HepG2 (cell line): ENCODE data around the gene SOX12. TPM values are rescaled to one million over a fixed set of nuclear protein-coding genes. Genes with fewer than 3 reads are reported as not detected.

Source experiments
- E2F5 ChIP-seq: sonication (generic); formaldehyde crosslinking; conservative IDR thresholded peaks from 2 replicates; pipeline ENCODE4 v1.4.0; 2020; ENCODE audit warnings: missing genetic modification reagents
- HHEX ChIP-seq: IDR thresholded peaks from 2 replicates; pipeline ENCODE4 v1.6.1; 2016; ENCODE audit warnings: control low read depth
- HOXD1 ChIP-seq: sonication (generic); formaldehyde crosslinking; IDR thresholded peaks from 2 replicates; pipeline ENCODE4 v1.5.0; 2020; ENCODE audit warnings: missing genetic modification reagents
- JUNB ChIP-seq: sonication (generic); formaldehyde crosslinking; IDR thresholded peaks from 2 replicates; pipeline ENCODE4 v1.8.0; 2022; ENCODE audit warnings: missing genetic modification reagents, mild to moderate bottlenecking, borderline replicate concordance
- KDM2A ChIP-seq: sonication (generic); formaldehyde crosslinking; IDR thresholded peaks from 2 replicates; pipeline ENCODE4 v1.4.0; 2020; ENCODE audit warnings: low read depth, missing genetic modification reagents, borderline replicate concordance
- NCOA1 ChIP-seq: sonication (generic); formaldehyde crosslinking; IDR thresholded peaks from 2 replicates; pipeline ENCODE4 v1.9.0; 2021; ENCODE audit warnings: missing genetic modification reagents
- NCOR1 ChIP-seq: fragments of 200-600 bp; sonication (generic); IDR thresholded peaks from 2 replicates; pipeline ENCODE4 v1.7.0; 2017; ENCODE audit warnings: antibody characterized with exemption, low read length, borderline replicate concordance
- NFATC3 ChIP-seq: sonication (generic); formaldehyde crosslinking; IDR thresholded peaks from 2 replicates; pipeline ENCODE4 v1.5.1; 2020; ENCODE audit warnings: mild to moderate bottlenecking, missing genetic modification reagents
- NFRKB ChIP-seq: fragments of 450-650 bp; IDR thresholded peaks from 2 replicates; pipeline ENCODE4 v1.6.1; 2017
- PBX3 ChIP-seq: sonication (generic); formaldehyde crosslinking; IDR thresholded peaks from 2 replicates; pipeline ENCODE4 v1.8.1; 2023; ENCODE audit warnings: missing genetic modification reagents, inconsistent platforms, borderline replicate concordance
- TBX3 ChIP-seq: fragments of 450-650 bp; IDR thresholded peaks from 2 replicates; pipeline ENCODE4 v1.6.1; 2017; ENCODE audit warnings: antibody characterized with exemption, mild to moderate bottlenecking, inconsistent platforms, borderline replicate concordance
- ZNF160 ChIP-seq: sonication (generic); formaldehyde crosslinking; IDR thresholded peaks from 2 replicates; pipeline ENCODE4 v1.8.0; 2022; ENCODE audit warnings: mild to moderate bottlenecking, inconsistent platforms, missing genetic modification reagents
- ZNF383 ChIP-seq: sonication (generic); formaldehyde crosslinking; IDR thresholded peaks from 2 replicates; pipeline ENCODE4 v1.4.0; 2020; ENCODE audit warnings: missing genetic modification reagents, mild to moderate bottlenecking, borderline replicate concordance
- ZNF547 ChIP-seq: sonication (generic); formaldehyde crosslinking; IDR thresholded peaks from 2 replicates; pipeline ENCODE4 v1.5.1; 2020; ENCODE audit warnings: mild to moderate bottlenecking, missing genetic modification reagents
- ZNF570 ChIP-seq: sonication (generic); formaldehyde crosslinking; IDR thresholded peaks from 2 replicates; pipeline ENCODE4 v1.4.0; 2020; ENCODE audit warnings: mild to moderate bottlenecking, missing genetic modification reagents, borderline replicate concordance
- ZNF609 ChIP-seq: sonication (generic); formaldehyde crosslinking; IDR thresholded peaks from 2 replicates; pipeline ENCODE4 v1.4.0; 2020; ENCODE audit warnings: mild to moderate bottlenecking, missing genetic modification reagents, borderline replicate concordance
- ZSCAN30 ChIP-seq: sonication (generic); formaldehyde crosslinking; IDR thresholded peaks from 2 replicates; pipeline ENCODE4 v1.5.0; 2020; ENCODE audit warnings: mild to moderate bottlenecking, missing genetic modification reagents
- polyA plus RNA-seq, 8 experiments: library from polyadenylated mRNA; depleted of rRNA in 3 of 8; stranded (reverse) in 7 of 8; unstranded in 1 of 8; fragments of >200 nt; fragmentation: Illumina TruSeq in 4 of 8; extraction: Trizol in 4 of 8; gene quantifications; 2 replicates each; pipeline versions ENCODE4 v1.2.1 to v1.2.3, GENCODE V29; 2011 to 2016; ENCODE audit warnings: low read depth in 4 of 8, missing spikeins in 1 of 8, mixed read lengths in 1 of 8; ENCODE audit not compliant: insufficient read depth in 1 of 8
- total RNA-seq, 5 experiments: library from RNA; depleted of rRNA; stranded (reverse); fragments of >200 nt; fragmentation: Illumina TruSeq; extraction: Trizol; gene quantifications; 2 replicates each; pipeline ENCODE4 v1.2.3, GENCODE V29; 2016; ENCODE audit warnings: low read depth in 1 of 5
- TF ChIP-seq, protein P1 (sequence below): sonication (generic); formaldehyde crosslinking; conservative IDR thresholded peaks from 2 replicates; pipeline ENCODE4 v1.8.0; 2022; ENCODE audit warnings: mild to moderate bottlenecking, moderate library complexity, missing genetic modification reagents
- TF ChIP-seq, protein P2 (sequence below): sonication (generic); formaldehyde crosslinking; IDR thresholded peaks from 2 replicates; pipeline ENCODE4 v1.5.1; 2020; ENCODE audit warnings: mild to moderate bottlenecking, missing genetic modification reagents, borderline replicate concordance

The SOX12 gene
- total and polyA plus RNA-seq, 2 of the 13 experiments (the other 11 are each of a cell fraction or from before 2014, with no cell fraction given) = 10.0 to 18.7 TPM

DNA sequence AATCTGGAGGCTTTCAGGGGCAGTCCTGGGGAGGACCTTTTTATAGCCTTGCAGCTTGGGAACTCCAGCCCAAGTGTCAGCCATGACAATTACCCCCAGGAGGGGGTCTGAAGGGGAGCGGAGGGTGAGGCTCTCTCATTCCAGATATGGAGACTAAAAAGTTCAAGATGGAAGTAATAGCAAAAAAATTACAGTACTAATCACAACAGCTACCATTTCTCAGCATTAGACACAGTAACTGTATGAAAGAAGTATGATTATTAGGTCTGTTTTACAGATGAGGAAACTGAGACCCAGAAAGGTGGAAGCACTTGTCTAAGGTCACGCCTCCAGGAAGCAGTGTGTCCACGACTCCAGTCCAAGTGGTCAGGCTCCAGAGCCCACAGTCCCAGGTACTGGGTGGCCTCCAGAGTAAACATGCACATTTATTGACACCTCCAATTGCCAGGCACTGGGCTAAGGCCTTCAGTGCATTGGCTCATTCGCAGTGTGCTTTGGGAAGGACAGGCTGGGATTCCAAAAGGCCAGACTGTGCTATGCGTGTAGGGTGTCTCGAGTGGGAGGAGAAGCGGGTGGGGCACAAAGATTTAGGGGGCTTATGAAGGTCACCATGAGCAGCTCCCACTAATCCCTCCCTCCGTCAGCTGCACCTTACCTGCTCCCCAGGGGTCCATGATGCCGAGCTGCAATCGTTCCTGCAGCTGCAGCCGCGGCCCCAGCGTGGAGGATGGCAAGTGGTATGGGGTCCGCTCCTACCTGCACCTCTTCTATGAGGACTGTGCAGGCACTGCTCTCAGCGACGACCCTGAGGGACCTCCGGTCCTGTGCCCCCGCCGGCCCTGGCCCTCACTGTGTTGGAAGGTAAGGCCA, 23.9 kb downstream of the SOX12 start (continued):
- TF ChIP-seq ZSCAN30 (no peak), PBX3 (no peak), NCOA1 (CRISPR knock-in tag) (no peak), TBX3 (peak; percentile 59; the same call in 1 of the 2 replicates), NFRKB (no peak), ZNF383 (CRISPR knock-in tag) (no peak), HOXD1 (CRISPR knock-in tag) (peak; percentile 58; the same call in 1 of the 2 replicates), ZNF547 (CRISPR knock-in tag) (no peak), E2F5 (CRISPR knock-in tag) (no peak), KDM2A (CRISPR knock-in tag) (peak; percentile 73), ZNF609 (CRISPR knock-in tag) (peak; percentile 59; the same call in 1 of the 2 replicates), HHEX (CRISPR knock-in tag) (peak; percentile 46), NCOR1 (no peak), JUNB (CRISPR knock-in tag) (no peak), ZNF160 (peak; percentile 76; the same call in 1 of the 2 replicates), NFATC3 (no peak), ZNF570 (CRISPR knock-in tag) (no peak)
- TF ChIP-seq, protein P1, sequence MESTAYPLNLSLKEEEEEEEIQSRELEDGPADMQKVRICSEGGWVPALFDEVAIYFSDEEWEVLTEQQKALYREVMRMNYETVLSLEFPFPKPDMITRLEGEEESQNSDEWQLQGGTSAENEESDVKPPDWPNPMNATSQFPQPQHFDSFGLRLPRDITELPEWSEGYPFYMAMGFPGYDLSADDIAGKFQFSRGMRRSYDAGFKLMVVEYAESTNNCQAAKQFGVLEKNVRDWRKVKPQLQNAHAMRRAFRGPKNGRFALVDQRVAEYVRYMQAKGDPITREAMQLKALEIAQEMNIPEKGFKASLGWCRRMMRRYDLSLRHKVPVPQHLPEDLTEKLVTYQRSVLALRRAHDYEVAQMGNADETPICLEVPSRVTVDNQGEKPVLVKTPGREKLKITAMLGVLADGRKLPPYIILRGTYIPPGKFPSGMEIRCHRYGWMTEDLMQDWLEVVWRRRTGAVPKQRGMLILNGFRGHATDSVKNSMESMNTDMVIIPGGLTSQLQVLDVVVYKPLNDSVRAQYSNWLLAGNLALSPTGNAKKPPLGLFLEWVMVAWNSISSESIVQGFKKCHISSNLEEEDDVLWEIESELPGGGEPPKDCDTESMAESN (CRISPR knock-in tag) = peak; percentile 87
- TF ChIP-seq, protein P2, sequence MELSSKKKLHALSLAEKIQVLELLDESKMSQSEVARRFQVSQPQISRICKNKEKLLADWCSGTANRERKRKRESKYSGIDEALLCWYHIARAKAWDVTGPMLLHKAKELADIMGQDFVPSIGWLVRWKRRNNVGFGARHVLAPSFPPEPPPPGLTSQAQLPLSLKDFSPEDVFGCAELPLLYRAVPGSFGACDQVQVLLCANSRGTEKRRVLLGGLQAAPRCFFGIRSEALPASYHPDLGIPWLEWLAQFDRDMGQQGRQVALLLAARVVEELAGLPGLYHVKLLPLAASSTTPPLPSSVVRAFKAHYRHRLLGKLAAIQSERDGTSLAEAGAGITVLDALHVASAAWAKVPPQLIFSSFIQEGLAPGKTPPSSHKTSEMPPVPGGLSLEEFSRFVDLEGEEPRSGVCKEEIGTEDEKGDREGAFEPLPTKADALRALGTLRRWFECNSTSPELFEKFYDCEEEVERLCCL (CRISPR knock-in tag) = no peak; the same call in 1 of the 2 replicates
